GM23338 (cell line): Measurements from ENCODE around the gene CCDC86. TPM values are rescaled to one million over a fixed set of nuclear protein-coding genes. Genes with fewer than 3 reads are reported as not detected.

ENCODE experiments used
- ATAC-seq: fragments of 200-7000 bp; cut with Tn5 transposase; 3 replicates; pipeline ENCODE4 v1.9.1; 2020
- DNase-seq: peaks from one replicate; pipeline ENCODE4 v3.0.0-alpha.2; 2015; ENCODE audit warnings: low spot score
- H2AFZ ChIP-seq: fragments of 200-600 bp; sonication (generic); 2 replicates; pipeline ENCODE4 v1.8.0; 2016; ENCODE audit warnings: antibody characterized with exemption, mild to moderate bottlenecking, moderate library complexity
- H3F3A ChIP-seq: fragments of 200-600 bp; sonication (generic); replicated peaks from 2 replicates; pipeline ENCODE4 v1.8.0; 2017; ENCODE audit warnings: antibody characterized with exemption, mixed run types, low read depth
- H3K27ac ChIP-seq: fragments of 200-600 bp; sonication (generic); 2 replicates; pipeline ENCODE4 v1.6.1; 2016; ENCODE audit warnings: low read depth
- H3K27me3 ChIP-seq: fragments of 200-600 bp; sonication (generic); 2 replicates; pipeline ENCODE4 v1.8.0; 2016; ENCODE audit warnings: mild to moderate bottlenecking, mixed run types, moderate library complexity; ENCODE audit not compliant: insufficient read depth
- H3K36me3 ChIP-seq: fragments of 200-600 bp; sonication (generic); 2 replicates; pipeline ENCODE4 v1.8.0; 2016; ENCODE audit warnings: mild to moderate bottlenecking; ENCODE audit not compliant: insufficient read depth
- H3K4me1 ChIP-seq: fragments of 200-600 bp; sonication (generic); 2 replicates; pipeline ENCODE4 v1.8.0; 2016; ENCODE audit warnings: mild to moderate bottlenecking, moderate library complexity; ENCODE audit not compliant: insufficient read depth
- H3K4me2 ChIP-seq: fragments of 200-600 bp; sonication (generic); 2 replicates; pipeline ENCODE4 v1.7.1; 2017; ENCODE audit warnings: mixed run types
- H3K4me3 ChIP-seq: fragments of 200-600 bp; sonication (generic); 2 replicates; pipeline ENCODE4 v1.6.1; 2016; ENCODE audit warnings: mixed run types
- H3K79me2 ChIP-seq: fragments of 200-600 bp; sonication (generic); replicated peaks from 2 replicates; pipeline ENCODE4 v1.8.0; 2017; ENCODE audit warnings: mild to moderate bottlenecking; ENCODE audit not compliant: insufficient read depth
- H3K9me2 ChIP-seq: fragments of 200-600 bp; sonication (generic); 2 replicates; pipeline ENCODE4 v1.8.0; 2017; ENCODE audit not compliant: insufficient read depth
- H4K20me1 ChIP-seq: fragments of 200-600 bp; sonication (generic); replicated peaks from 2 replicates; pipeline ENCODE4 v1.8.0; 2017; ENCODE audit warnings: mild to moderate bottlenecking; ENCODE audit not compliant: insufficient read depth
- H3K27ac Mint-ChIP-seq: 2 replicates; pipeline ENCODE4 v1.8.0; 2020; ENCODE audit warnings: inconsistent platforms, mild to moderate bottlenecking, moderate library complexity, mixed read lengths
- H3K27me3 Mint-ChIP-seq: 3 replicates; pipeline ENCODE4 v1.8.0; 2022; ENCODE audit warnings: low read depth, mild to moderate bottlenecking, moderate library complexity, mixed read lengths, inconsistent platforms; ENCODE audit not compliant: insufficient read depth, poor library complexity
- H3K36me3 Mint-ChIP-seq: 3 replicates; pipeline ENCODE4 v1.8.0; 2021; ENCODE audit warnings: low read depth, mild to moderate bottlenecking, inconsistent platforms, moderate library complexity, mixed read lengths
- H3K4me1 Mint-ChIP-seq: 3 replicates; pipeline ENCODE4 v1.8.0; 2020; ENCODE audit warnings: mild to moderate bottlenecking, inconsistent platforms, mixed read lengths
- H3K4me3 Mint-ChIP-seq: 3 replicates; pipeline ENCODE4 v1.8.0; 2021; ENCODE audit warnings: moderate library complexity, mild to moderate bottlenecking, inconsistent platforms, mixed read lengths
- H3K9me3 Mint-ChIP-seq: 3 replicates; pipeline ENCODE4 v1.8.0; 2020; ENCODE audit warnings: moderate library complexity, mild to moderate bottlenecking, inconsistent platforms, mixed read lengths
- CREB1 ChIP-seq: fragments of 250-450 bp; sonication (Bioruptor Pico); IDR thresholded peaks from 2 replicates; pipeline ENCODE4 v1.5.0; 2020; ENCODE audit warnings: low read depth, mild to moderate bottlenecking, moderate library complexity
- ETS1 ChIP-seq: IDR thresholded peaks from 2 replicates; pipeline ENCODE4 v1.6.1; 2016; ENCODE audit warnings: antibody characterized with exemption
- EZH2 ChIP-seq: fragments of 200-600 bp; sonication (generic); IDR thresholded peaks from one replicate; pipeline ENCODE4 v1.8.0; 2017; ENCODE audit warnings: antibody characterized with exemption, mild to moderate bottlenecking, low read depth; ENCODE audit not compliant: unreplicated experiment
- EZH2phosphoT487 ChIP-seq: fragments of 200-600 bp; sonication (generic); IDR thresholded peaks from one replicate; pipeline ENCODE4 v1.8.1; 2018; ENCODE audit warnings: antibody characterized with exemption; ENCODE audit not compliant: unreplicated experiment
- JUNB ChIP-seq: IDR thresholded peaks from one replicate; pipeline ENCODE4 v1.6.1; 2016; ENCODE audit warnings: antibody characterized with exemption; ENCODE audit not compliant: unreplicated experiment
- NANOG ChIP-seq: IDR thresholded peaks from 2 replicates; pipeline ENCODE4 v1.6.1; 2016; ENCODE audit warnings: antibody characterized with exemption, borderline replicate concordance
- POLR2AphosphoS5 ChIP-seq: IDR thresholded peaks from 2 replicates; pipeline ENCODE4 v1.6.1; 2016; ENCODE audit warnings: antibody characterized with exemption, low read depth
- REST ChIP-seq: IDR thresholded peaks from one replicate; pipeline ENCODE4 v1.6.1; 2018; ENCODE audit warnings: antibody characterized with exemption; ENCODE audit not compliant: unreplicated experiment
- STAT1 ChIP-seq: IDR thresholded peaks from one replicate; pipeline ENCODE4 v1.6.1; 2016; ENCODE audit warnings: antibody characterized with exemption; ENCODE audit not compliant: unreplicated experiment
- ZNF114 ChIP-seq: fragments of 250-450 bp; sonication (Bioruptor Pico); IDR thresholded peaks from 2 replicates; pipeline ENCODE4 v1.5.0; 2020; ENCODE audit warnings: mild to moderate bottlenecking, moderate library complexity
- ZNF331 ChIP-seq: fragments of 250-450 bp; sonication (Bioruptor Pico); IDR thresholded peaks from 2 replicates; pipeline ENCODE4 v1.5.0; 2020; ENCODE audit warnings: low read depth, mild to moderate bottlenecking, moderate library complexity
- ZNF462 ChIP-seq: fragments of 250-450 bp; sonication (Bioruptor Pico); IDR thresholded peaks from 2 replicates; pipeline ENCODE4 v1.5.0; 2020; ENCODE audit warnings: mild to moderate bottlenecking, moderate library complexity
- polyA plus RNA-seq: library from polyadenylated mRNA; unstranded; fragments of >200 nt; fragmentation: Nextera tagmentation; extraction: Ambion mirVana; gene quantifications from 2 replicates; pipeline ENCODE4 v1.2.1, GENCODE V29; 2016
- total RNA-seq: library from RNA; depleted of rRNA; stranded (reverse); fragments of >200 nt; shearing (Covaris generic); gene quantifications from 2 replicates; pipeline ENCODE4 v1.2.3, GENCODE V29; 2014

Gene CCDC86
- total and polyA plus RNA-seq, 2 experiments from 2014 or later = 67.3 to 98.5 TPM

GRCh38 chr11:60862171-60862570 lies 20.3 kb downstream of the CCDC86 start:
- H3K4me1 ChIP-seq = no peaks in the 10 kb centered on the region

More at GRCh38 chr11:60862171-60862570, 20.3 kb downstream of the CCDC86 start:
- H3K4me3 Mint-ChIP-seq = no peak overlapping the region
- ATAC-seq (no peak), DNase-seq (no peak)
- no peaks in the 10 kb centered on the region for H3K4me1 Mint-ChIP-seq
- no peaks in the 10 kb centered on the region for H3K9me3 Mint-ChIP-seq
- no peaks in the 10 kb centered on the region for H3K36me3 ChIP-seq
- H3K27me3 Mint-ChIP-seq = peaks cover 6% of the 10 kb centered on the region
- no peak overlapping the region for H3K27ac Mint-ChIP-seq
- no peaks in the 10 kb centered on the region for H3K36me3 Mint-ChIP-seq
- no peaks in the 10 kb centered on the region for H3K27me3 ChIP-seq
- no peak for TF ChIP-seq STAT1
- TF ChIP-seq EZH2 = no peak
- no peak for TF ChIP-seq ETS1
- no peak for TF ChIP-seq NANOG
- no peak for TF ChIP-seq ZNF331
- no peak for TF ChIP-seq ZNF114 (CRISPR knock-in tag)
- no peak for TF ChIP-seq CREB1
- no peak for TF ChIP-seq POLR2AphosphoS5
- TF ChIP-seq JUNB = no peak
- no peak for TF ChIP-seq EZH2phosphoT487
- no peak for TF ChIP-seq REST
- TF ChIP-seq ZNF462 (CRISPR knock-in tag) = no peak
- H3K79me2 ChIP-seq = no peaks in the 10 kb centered on the region
- no peak overlapping the region for H3K4me2 ChIP-seq
- no peak overlapping the region for H3K4me3 ChIP-seq
- H2AFZ ChIP-seq = no peak overlapping the region
- no peak overlapping the region for H3K27ac ChIP-seq
- H4K20me1 ChIP-seq = no peaks in the 10 kb centered on the region
- H3F3A ChIP-seq = no peaks in the 10 kb centered on the region
- H3K9me2 ChIP-seq = no peaks in the 10 kb centered on the region
